K562 (cell line): ENCODE data around the gene IPO7. TPM values are rescaled to one million over a fixed set of nuclear protein-coding genes. Genes with fewer than 3 reads are reported as not detected.
A peak's percentile ranks its signal among the peaks of the same experiment; 100 is the strongest.

Experiments
- CBX2 ChIP-seq: fragments of 200-600 bp; sonication (generic); IDR thresholded peaks from one replicate; pipeline ENCODE4 v1.6.1; 2012; ENCODE audit warnings: mild to moderate bottlenecking, low read length, inconsistent platforms; ENCODE audit not compliant: insufficient read depth, poor library complexity, severe bottlenecking
- EGR1 ChIP-seq: fragments of 450-650 bp; conservative IDR thresholded peaks from 2 replicates; pipeline ENCODE4 v1.6.1; 2017; ENCODE audit warnings: mild to moderate bottlenecking
- ELK3 ChIP-seq: fragments of 450-650 bp; formaldehyde crosslinking; IDR thresholded peaks from 2 replicates; pipeline ENCODE4 v1.4.0; 2020; ENCODE audit warnings: mild to moderate bottlenecking
- FIP1L1 ChIP-seq: fragments of 200-400 bp; formaldehyde crosslinking; IDR thresholded peaks from 2 replicates; pipeline ENCODE4 v1.6.1; 2018; ENCODE audit warnings: mild to moderate bottlenecking, low read depth, low read length; ENCODE audit not compliant: poor library complexity, severe bottlenecking
- GTF2E2 ChIP-seq: fragments of 200-800 bp; sonication (Bioruptor generic); IDR thresholded peaks from 2 replicates; pipeline ENCODE4 v1.6.1; 2016; ENCODE audit warnings: missing genetic modification characterization, missing compliant biosample characterization
- HLTF ChIP-seq: fragments of 450-650 bp; IDR thresholded peaks from 2 replicates; pipeline ENCODE4 v1.6.1; 2016
- MYBL2 ChIP-seq, 2 experiments: fragments of 450-650 bp in 1 of 2; sonication (generic) in 1 of 2; formaldehyde crosslinking in 1 of 2; IDR thresholded peaks; 2 replicates each; pipeline versions ENCODE4 v1.6.1 to v1.8.1; 2017 to 2022; ENCODE audit warnings: borderline replicate concordance in 1 of 2, inconsistent platforms in 1 of 2, low read depth in 1 of 2, mild to moderate bottlenecking in 1 of 2, missing genetic modification reagents in 1 of 2, moderate library complexity in 1 of 2
- NFE2L1 ChIP-seq: fragments of 450-650 bp; IDR thresholded peaks from 2 replicates; pipeline ENCODE4 v1.6.1; 2016; ENCODE audit warnings: missing genetic modification characterization, low read depth, mild to moderate bottlenecking, missing compliant biosample characterization, moderate library complexity, borderline replicate concordance
- PHF8 ChIP-seq: fragments of 200-600 bp; sonication (generic); IDR thresholded peaks from 2 replicates; pipeline ENCODE4 v1.6.1; 2012; ENCODE audit warnings: mixed run types, mild to moderate bottlenecking, inconsistent platforms, low read length, moderate library complexity, borderline replicate concordance
- PKNOX1 ChIP-seq: fragments of 450-650 bp; IDR thresholded peaks from 2 replicates; pipeline ENCODE4 v1.6.1; 2016
- POLR3A ChIP-seq: IDR thresholded peaks from 2 replicates; pipeline ENCODE4 v1.6.1; 2011; ENCODE audit warnings: borderline replicate concordance, mild to moderate bottlenecking, moderate library complexity; ENCODE audit not compliant: insufficient read length, insufficient read depth; ENCODE audit errors: extremely low read depth
- RBM39 ChIP-seq: fragments of 200-400 bp; formaldehyde crosslinking; optimal IDR thresholded peaks from 2 replicates; pipeline ENCODE3; 2018; ENCODE audit warnings: low read depth, low read length
- TEAD4 ChIP-seq, 2 experiments: sonication (generic) in 1 of 2; formaldehyde crosslinking in 1 of 2; IDR thresholded peaks; 2 replicates each; pipeline versions ENCODE4 v1.6.1 to v1.8.0; 2012 to 2022; ENCODE audit warnings: borderline replicate concordance in 1 of 2, inconsistent platforms in 1 of 2, low read length in 1 of 2, mild to moderate bottlenecking in 1 of 2, missing genetic modification reagents in 1 of 2
- ZNF197 ChIP-seq: fragments of 200-800 bp; sonication (Bioruptor generic); IDR thresholded peaks from 2 replicates; pipeline ENCODE4 v1.6.1; 2016; ENCODE audit warnings: low read depth, missing genetic modification characterization, missing compliant biosample characterization
- ZNF347 ChIP-seq: fragments of 450-650 bp; formaldehyde crosslinking; IDR thresholded peaks from 2 replicates; pipeline ENCODE4 v1.4.0; 2020; ENCODE audit warnings: low read depth, mild to moderate bottlenecking, moderate library complexity
- ZNF511 ChIP-seq: sonication (generic); formaldehyde crosslinking; IDR thresholded peaks from 2 replicates; pipeline ENCODE4 v1.8.0; 2022; ENCODE audit warnings: mild to moderate bottlenecking, missing genetic modification reagents
- ZNF561 ChIP-seq: fragments of 450-650 bp; formaldehyde crosslinking; conservative IDR thresholded peaks from 2 replicates; pipeline ENCODE4 v1.4.0; 2020; ENCODE audit warnings: mild to moderate bottlenecking, moderate library complexity
- ZNF75A ChIP-seq: fragments of 450-650 bp; formaldehyde crosslinking; IDR thresholded peaks from 2 replicates; pipeline ENCODE4 v1.4.0; 2020; ENCODE audit warnings: mild to moderate bottlenecking
- ZSCAN32 ChIP-seq: fragments of 450-650 bp; formaldehyde crosslinking; IDR thresholded peaks from 2 replicates; pipeline ENCODE4 v1.4.0; 2020; ENCODE audit warnings: mild to moderate bottlenecking, moderate library complexity
- polyA plus RNA-seq, 8 experiments: library from polyadenylated mRNA; depleted of rRNA in 4 of 8; stranded (reverse) in 5 of 8; unstranded in 3 of 8; fragments of >200 nt; fragmentation: Nextera tagmentation in 2 of 8; fragmentation: Illumina TruSeq in 1 of 8; extraction: Ambion mirVana in 2 of 8; extraction: Trizol in 1 of 8; gene quantifications; 2 replicates each; pipeline versions ENCODE4 v1.2.1 to v1.2.3, GENCODE V29; 2011 to 2014; ENCODE audit warnings: inconsistent platforms in 1 of 8, missing spikeins in 1 of 8
- total RNA-seq, 7 experiments: library from RNA; depleted of rRNA in 6 of 7; stranded (reverse); fragments of >200 nt in 6 of 7; fragmentation: Illumina TruSeq in 2 of 7; extraction: Trizol in 2 of 7; gene quantifications; 2 replicates each; pipeline versions ENCODE4 v1.2.1 to v1.2.3, GENCODE V29; 2011 to 2021; ENCODE audit warnings: low replicate concordance in 1 of 7
- TF ChIP-seq, protein P1 (sequence below): sonication (generic); formaldehyde crosslinking; IDR thresholded peaks from 2 replicates; pipeline ENCODE4 v1.8.0; 2022; ENCODE audit warnings: missing genetic modification reagents, mild to moderate bottlenecking, moderate library complexity, borderline replicate concordance
- TF ChIP-seq, protein P2 (sequence below): fragments of 450-650 bp; IDR thresholded peaks from 2 replicates; pipeline ENCODE4 v1.6.1; 2016; ENCODE audit warnings: missing biosample characterization, missing genetic modification characterization

IPO7 gene
- total and polyA plus RNA-seq, 9 of the 15 experiments (the other 6 are each of a cell fraction or from before 2014, with no cell fraction given): 23.6 to 138 (median 110) TPM

GRCh38 chr11:9385327-9385899 is 961 bp downstream of the IPO7 start (continued):
- TF ChIP-seq ELK3 (CRISPR knock-in tag): no peak
- no peak for TF ChIP-seq HLTF
- TF ChIP-seq PKNOX1: peak; percentile 94
- TF ChIP-seq RBM39: no peak
- TF ChIP-seq FIP1L1: no peak
- no peak for TF ChIP-seq POLR3A
- TF ChIP-seq, protein P1, sequence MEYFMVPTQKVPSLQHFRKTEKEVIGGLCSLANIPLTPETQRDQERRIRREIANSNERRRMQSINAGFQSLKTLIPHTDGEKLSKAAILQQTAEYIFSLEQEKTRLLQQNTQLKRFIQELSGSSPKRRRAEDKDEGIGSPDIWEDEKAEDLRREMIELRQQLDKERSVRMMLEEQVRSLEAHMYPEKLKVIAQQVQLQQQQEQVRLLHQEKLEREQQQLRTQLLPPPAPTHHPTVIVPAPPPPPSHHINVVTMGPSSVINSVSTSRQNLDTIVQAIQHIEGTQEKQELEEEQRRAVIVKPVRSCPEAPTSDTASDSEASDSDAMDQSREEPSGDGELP: peak; percentile 8; the same call in 1 of the 2 replicates
- TF ChIP-seq, protein P2, sequence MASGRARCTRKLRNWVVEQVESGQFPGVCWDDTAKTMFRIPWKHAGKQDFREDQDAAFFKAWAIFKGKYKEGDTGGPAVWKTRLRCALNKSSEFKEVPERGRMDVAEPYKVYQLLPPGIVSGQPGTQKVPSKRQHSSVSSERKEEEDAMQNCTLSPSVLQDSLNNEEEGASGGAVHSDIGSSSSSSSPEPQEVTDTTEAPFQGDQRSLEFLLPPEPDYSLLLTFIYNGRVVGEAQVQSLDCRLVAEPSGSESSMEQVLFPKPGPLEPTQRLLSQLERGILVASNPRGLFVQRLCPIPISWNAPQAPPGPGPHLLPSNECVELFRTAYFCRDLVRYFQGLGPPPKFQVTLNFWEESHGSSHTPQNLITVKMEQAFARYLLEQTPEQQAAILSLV: no peak
- TF ChIP-seq MYBL2 (IDR thresholded peaks at IDR 0.05; ENCODE audit: low read depth): no peak
- TF ChIP-seq MYBL2 (CRISPR knock-in tag; IDR thresholded peaks at IDR 0.05; ENCODE audit: borderline replicate concordance): no peak
- TF ChIP-seq GTF2E2: 0 out of 2 replicates have a peak, but pooled peaks have one; percentile 13
- no peak for TF ChIP-seq CBX2
- no peak for TF ChIP-seq ZNF561 (CRISPR knock-in tag)
- TF ChIP-seq NFE2L1 (tag): no peak
- no peak for TF ChIP-seq ZNF75A (CRISPR knock-in tag)
- TF ChIP-seq ZNF347 (CRISPR knock-in tag): no peak
- TF ChIP-seq PHF8: no peak
- TF ChIP-seq ZNF511 (CRISPR knock-in tag): no peak
- no peak for TF ChIP-seq ZSCAN32 (CRISPR knock-in tag)
- no peak for TF ChIP-seq ZNF197 (CRISPR knock-in tag)
- TF ChIP-seq TEAD4 (IDR thresholded peaks at IDR 0.05; ENCODE audit: low read length): peak; percentile 36; the same call in 1 of the 2 replicates
- no peak for TF ChIP-seq TEAD4 (CRISPR knock-in tag; IDR thresholded peaks at IDR 0.05; ENCODE audit: borderline replicate concordance)
- TF ChIP-seq EGR1: no peak
